ENCODE data around the gene CRYBG1.

GRCh38 chr6:106529438-106529837 is 168.9 kb downstream of the CRYBG1 start:
- TF ChIP-seq CTCF (IDR thresholded peaks at IDR 0.05): no peak
- no peak for TF ChIP-seq POLR2A (IDR thresholded peaks at IDR 0.05)
